Neural cell (in vitro differentiated cells): ENCODE measurements around the gene FAM170B. TPM values are rescaled to one million over a fixed set of nuclear protein-coding genes. Genes with fewer than 3 reads are reported as not detected.

ENCODE experiments used
- H2AFZ ChIP-seq: fragments of 200-600, 300-800 bp; sonication (generic), shearing (Covaris generic); 2 replicates; pipeline ENCODE4 v1.6.0; 2014; ENCODE audit warnings: low read depth, mild to moderate bottlenecking, antibody characterized with exemption, low read length, moderate library complexity
- H3F3A ChIP-seq: fragments of 200-600 bp; shearing (Covaris generic); 2 replicates; pipeline ENCODE4 v1.6.1; 2016; ENCODE audit warnings: mild to moderate bottlenecking, moderate library complexity, mixed read lengths, antibody characterized with exemption, low read length; ENCODE audit not compliant: insufficient read depth, poor library complexity, severe bottlenecking
- H3K27ac ChIP-seq: fragments of 200-600, 300-800 bp; sonication (generic), shearing (Covaris generic); 2 replicates; pipeline ENCODE4 v1.5.1; 2014; ENCODE audit warnings: mild to moderate bottlenecking, low read length, moderate library complexity
- H3K27me3 ChIP-seq: fragments of 300-800, 200-600 bp; sonication (generic), shearing (Covaris generic); 2 replicates; pipeline ENCODE4 v1.6.0; 2014; ENCODE audit warnings: mild to moderate bottlenecking, low read depth, low read length, moderate library complexity; ENCODE audit not compliant: insufficient read depth
- H3K36me3 ChIP-seq: fragments of 300-800, 200-600 bp; sonication (generic), shearing (Covaris generic); 2 replicates; pipeline ENCODE4 v1.5.1; 2014; ENCODE audit warnings: mild to moderate bottlenecking, antibody characterized with exemption, low read length, moderate library complexity; ENCODE audit not compliant: insufficient read depth
- H3K4me2 ChIP-seq: fragments of 300-800, 200-600 bp; sonication (generic), shearing (Covaris generic); 2 replicates; pipeline ENCODE4 v1.6.0; 2014; ENCODE audit warnings: mild to moderate bottlenecking, low read length
- H3K4me3 ChIP-seq: fragments of 300-800, 200-600 bp; sonication (generic), shearing (Covaris generic); 2 replicates; pipeline ENCODE4 v1.5.1; 2014; ENCODE audit warnings: mild to moderate bottlenecking, low read length, moderate library complexity
- H3K79me2 ChIP-seq: fragments of 200-600 bp; shearing (Covaris generic); replicated peaks from 2 replicates; pipeline ENCODE4 v1.6.0; 2014; ENCODE audit warnings: mild to moderate bottlenecking, low read length, moderate library complexity; ENCODE audit not compliant: insufficient read depth
- H3K9ac ChIP-seq: fragments of 300-800, 200-600 bp; sonication (generic), shearing (Covaris generic); 2 replicates; pipeline ENCODE4 v1.6.1; 2016; ENCODE audit warnings: mild to moderate bottlenecking, low read length, mixed read lengths
- H3K9me2 ChIP-seq: fragments of 200-600 bp; shearing (Covaris generic); 2 replicates; pipeline ENCODE4 v1.6.1; 2016; ENCODE audit warnings: mild to moderate bottlenecking, low read length, mixed read lengths; ENCODE audit not compliant: insufficient read depth
- H3K9me3 ChIP-seq: fragments of 200-600, 300-800 bp; sonication (generic), shearing (Covaris generic); 2 replicates; pipeline ENCODE4 v1.6.1; 2016; ENCODE audit warnings: mild to moderate bottlenecking, mixed run types, low read length, moderate library complexity, mixed read lengths
- H4K20me1 ChIP-seq: fragments of 200-600 bp; shearing (Covaris generic); 2 replicates; pipeline ENCODE4 v1.6.1; 2016; ENCODE audit warnings: mild to moderate bottlenecking, mixed run types; ENCODE audit not compliant: insufficient read depth
- CTCF ChIP-seq: fragments of 450-650 bp; IDR thresholded peaks from 2 replicates; pipeline ENCODE4 v1.5.1; 2014; ENCODE audit warnings: antibody characterized with exemption, mild to moderate bottlenecking, moderate library complexity; ENCODE audit not compliant: poor library complexity, severe bottlenecking
- EP300 ChIP-seq: fragments of 450-650 bp; conservative IDR thresholded peaks from 2 replicates; pipeline ENCODE4 v1.6.1; 2014; ENCODE audit warnings: antibody characterized with exemption, mild to moderate bottlenecking, moderate library complexity; ENCODE audit not compliant: poor library complexity, severe bottlenecking
- EZH2 ChIP-seq: fragments of 200-600, 300-800 bp; shearing (Covaris generic), sonication (generic); IDR thresholded peaks from 2 replicates; pipeline ENCODE4 v1.6.1; 2014; ENCODE audit warnings: antibody characterized with exemption, low read length, borderline replicate concordance, mild to moderate bottlenecking; ENCODE audit not compliant: insufficient read depth, poor library complexity, severe bottlenecking
- MXI1 ChIP-seq: fragments of 450-650 bp; conservative IDR thresholded peaks from 2 replicates; pipeline ENCODE4 v1.6.1; 2014; ENCODE audit warnings: antibody characterized with exemption, mild to moderate bottlenecking; ENCODE audit not compliant: poor library complexity, severe bottlenecking
- POLR2AphosphoS5 ChIP-seq: IDR thresholded peaks from 2 replicates; pipeline ENCODE4 v1.6.1; 2012
- RAD21 ChIP-seq: fragments of 450-650 bp; conservative IDR thresholded peaks from 2 replicates; pipeline ENCODE4 v1.6.1; 2014; ENCODE audit warnings: antibody characterized with exemption, mild to moderate bottlenecking, moderate library complexity
- REST ChIP-seq: IDR thresholded peaks from 2 replicates; pipeline ENCODE4 v1.6.1; 2012; ENCODE audit warnings: borderline replicate concordance
- SMC3 ChIP-seq: fragments of 450-650 bp; conservative IDR thresholded peaks from 2 replicates; pipeline ENCODE4 v1.6.1; 2014; ENCODE audit warnings: antibody characterized with exemption, mild to moderate bottlenecking, moderate library complexity; ENCODE audit not compliant: poor library complexity
- TAF1 ChIP-seq: IDR thresholded peaks from 2 replicates; pipeline ENCODE4 v1.6.1; 2012; ENCODE audit warnings: low read depth
- polyA plus RNA-seq: library from polyadenylated mRNA; depleted of rRNA; stranded (reverse); fragments of >200 nt; gene quantifications from 2 replicates; pipeline ENCODE4 v1.2.3, GENCODE V29; 2014

The FAM170B gene
- polyA plus RNA-seq, 1 donor from 2014 or later, result not detected

- Histone ChIP-seq H3K9me3 (no peaks in the 10 kb centered on the region), H3K9me2 (no peaks in the 10 kb centered on the region), H3K4me2 (no peak overlapping the region), H3K79me2 (no peaks in the 10 kb centered on the region), H3K4me3 (no peak overlapping the region), H3F3A (no peaks in the 10 kb centered on the region), H3K27ac (no peak overlapping the region), H3K27me3 (no peaks in the 10 kb centered on the region), H3K9ac (no peak overlapping the region), H3K36me3 (no peaks in the 10 kb centered on the region), H2AFZ (no peak overlapping the region), H4K20me1 (no peaks in the 10 kb centered on the region)
- no peak for TF ChIP-seq MXI1
- no peak for TF ChIP-seq REST
- no peak for TF ChIP-seq EP300
- TF ChIP-seq CTCF, result no peak
- no peak for TF ChIP-seq TAF1
- no peak for TF ChIP-seq POLR2AphosphoS5
- TF ChIP-seq SMC3, result no peak
- TF ChIP-seq RAD21, result no peak
- TF ChIP-seq EZH2, result no peak
Measured at GRCh38 chr10:49091450-49092210, 42.2 kb downstream of the FAM170B start.

GRCh38 chr10:49090696-49091380 is 43.0 kb downstream of the FAM170B start:
- Histone ChIP-seq H2AFZ (no peak overlapping the region), H3K9me2 (no peaks in the 10 kb centered on the region), H3K9me3 (no peaks in the 10 kb centered on the region), H3K27me3 (no peaks in the 10 kb centered on the region), H3K4me3 (no peak overlapping the region), H3F3A (no peaks in the 10 kb centered on the region), H4K20me1 (no peaks in the 10 kb centered on the region), H3K36me3 (no peaks in the 10 kb centered on the region), H3K79me2 (no peaks in the 10 kb centered on the region), H3K4me2 (no peak overlapping the region), H3K27ac (no peak overlapping the region), H3K9ac (no peak overlapping the region)
- TF ChIP-seq POLR2AphosphoS5, result no peak
